ENCODE results near the gene CFAP58.

The CFAP58 gene

DNA sequence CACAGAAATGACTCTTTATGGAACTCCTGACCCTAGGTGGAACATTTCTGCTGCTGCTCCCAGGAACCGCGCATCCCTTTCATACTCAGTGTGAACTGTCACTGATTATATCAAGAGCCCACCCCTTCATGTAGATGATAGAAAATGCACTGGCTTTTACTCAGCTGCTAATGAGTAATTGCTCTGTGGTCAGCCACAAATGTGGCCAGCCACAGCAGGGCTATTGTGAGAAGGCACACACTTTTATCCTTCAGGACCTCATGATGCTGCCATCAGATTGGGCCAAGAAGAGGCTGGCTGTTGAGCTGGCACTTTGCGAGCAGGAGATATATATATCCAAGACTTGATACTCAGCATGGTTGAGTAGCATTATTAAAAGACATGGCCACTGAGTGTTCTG, 124.7 kb downstream of the CFAP58 start:
- no peak for DNase-seq

DNA sequence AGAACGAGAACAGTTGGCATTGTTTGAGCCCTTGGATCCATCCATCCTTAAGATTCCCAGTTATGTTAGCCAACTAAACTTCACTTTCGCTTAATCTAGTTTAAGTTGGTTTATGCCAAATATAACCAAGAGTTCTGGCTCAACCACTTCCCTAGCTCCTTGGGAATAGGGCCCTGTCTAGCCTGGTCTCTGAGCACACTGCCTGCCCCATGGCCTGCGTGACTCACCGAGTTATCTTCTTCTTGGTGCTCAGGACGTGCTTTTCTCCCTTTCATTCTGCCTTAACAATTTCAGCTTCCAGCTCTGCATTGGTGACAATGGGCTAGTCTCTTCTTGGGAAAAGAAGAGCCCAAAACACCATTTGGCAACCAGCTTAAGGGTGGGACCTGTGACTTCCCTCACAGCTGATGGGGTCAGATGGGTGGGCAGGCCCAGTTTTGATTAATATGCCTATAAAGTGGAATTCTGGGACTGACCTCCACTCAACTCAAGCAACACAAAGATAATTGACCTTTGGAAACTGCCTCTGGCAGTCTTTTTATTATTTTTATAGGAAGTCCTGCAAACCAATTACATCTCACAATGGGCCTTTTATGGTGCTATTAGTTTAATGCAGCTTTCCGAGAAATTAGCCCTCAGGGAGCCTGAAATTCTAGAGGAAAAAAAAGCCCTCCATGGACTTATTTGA, 126.4 kb downstream of the CFAP58 start:
- DNase-seq = no peak

DNA sequence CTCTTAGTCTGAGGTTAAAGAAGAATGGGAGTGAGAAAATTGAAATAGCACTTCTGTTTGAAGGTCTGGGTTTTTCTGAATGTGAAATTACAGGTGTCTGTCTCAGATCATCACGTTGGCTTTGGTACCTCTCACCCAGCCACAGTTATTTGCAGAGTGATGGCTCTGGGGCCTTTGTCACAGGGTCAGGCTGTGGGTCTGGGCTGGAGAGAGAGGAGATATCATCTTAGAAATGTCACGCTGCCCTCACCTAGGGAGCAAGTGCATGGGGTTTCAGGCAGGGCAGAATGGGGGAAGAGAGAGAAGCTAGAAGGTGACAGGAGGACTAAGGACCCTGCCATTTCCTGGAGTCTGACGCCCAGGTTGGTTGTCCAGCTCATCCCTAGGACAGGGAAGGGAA, 127.2 kb downstream of the CFAP58 start:
- no peak for DNase-seq

DNA sequence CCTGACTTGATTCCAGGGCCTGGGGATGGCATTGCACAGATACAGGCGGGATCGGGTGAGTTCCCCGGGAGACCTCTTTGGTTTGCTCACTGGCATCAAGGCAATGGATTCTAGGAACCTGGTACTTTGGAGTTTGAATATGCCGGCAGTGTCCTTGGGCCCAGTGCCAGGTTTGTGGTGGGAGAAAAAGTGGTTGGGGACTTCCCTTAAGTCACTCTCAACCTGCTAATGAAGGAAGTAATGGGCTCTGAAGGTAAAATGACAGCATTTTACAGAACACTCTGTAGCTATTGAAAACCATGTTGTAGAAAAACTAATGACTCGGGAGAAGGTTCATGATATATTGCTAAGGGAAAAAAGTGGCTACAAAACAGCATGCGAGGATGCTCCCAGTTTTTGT, 129.9 kb downstream of the CFAP58 start:
- DNase-seq = no peak

GRCh38 chr10:104485632-104486031, 132.0 kb downstream of the CFAP58 start:
- DNase-seq = no peak

GRCh38 chr10:104486803-104487202, 133.2 kb downstream of the CFAP58 start:
- DNase-seq = no peak

GRCh38 chr10:104487794-104488438, 134.3 kb downstream of the CFAP58 start:
- DNase-seq = peak in 28 of 56 donors; percentile 3 to 54 (median 16)

DNA sequence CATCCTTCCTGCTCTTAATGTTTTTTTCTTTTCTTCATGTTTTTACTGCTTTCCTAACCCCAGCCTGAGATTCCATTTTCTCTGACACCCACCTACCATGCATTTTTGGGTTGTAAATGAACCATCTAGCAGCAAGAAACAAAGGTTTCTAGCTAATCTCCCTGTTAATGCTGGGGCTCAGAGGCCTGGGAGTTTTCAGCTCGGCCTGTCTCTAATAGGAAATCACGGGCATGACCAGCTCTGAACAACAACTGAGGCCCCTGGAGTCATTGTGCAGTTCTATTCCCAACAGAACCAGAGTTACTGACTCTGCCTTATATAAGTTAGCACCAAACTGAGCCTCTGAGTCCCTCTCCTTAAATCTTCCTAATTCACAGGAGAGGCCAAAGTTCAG, 134.8 kb downstream of the CFAP58 start:
- no peak for DNase-seq

DNA sequence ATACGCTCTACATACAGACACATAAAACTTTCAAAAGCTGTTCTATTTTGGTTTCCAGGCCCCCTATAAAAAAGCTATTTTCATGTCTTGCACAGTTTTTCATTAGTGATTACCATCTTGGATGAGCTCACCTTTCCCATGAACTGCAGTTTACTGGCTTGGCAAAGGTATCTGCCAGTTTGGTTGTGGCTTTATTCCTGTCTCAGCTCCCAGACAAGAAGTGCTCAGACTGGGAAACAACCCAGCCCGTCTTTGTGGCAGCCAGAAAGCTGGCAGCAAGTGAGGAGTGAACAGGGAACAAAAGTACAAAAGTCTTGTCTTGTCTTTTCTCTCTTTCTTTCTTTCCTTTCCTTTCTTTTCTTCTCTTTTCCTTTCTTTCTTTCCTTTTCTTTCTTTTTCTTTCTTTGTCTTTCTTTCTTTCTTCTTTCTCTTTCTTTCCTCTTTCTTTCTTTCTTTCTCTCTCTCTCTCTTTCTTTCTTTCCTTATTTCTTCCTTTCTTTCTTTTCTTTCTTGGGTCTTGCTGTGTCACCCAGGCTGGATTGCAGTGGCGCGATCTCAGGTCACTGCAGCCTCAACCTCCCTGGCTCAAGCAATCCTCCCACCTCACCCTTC, 138.8 kb downstream of the CFAP58 start:
- DNase-seq = peak in 18 of 56 donors; percentile 2 to 62 (median 18)

DNA sequence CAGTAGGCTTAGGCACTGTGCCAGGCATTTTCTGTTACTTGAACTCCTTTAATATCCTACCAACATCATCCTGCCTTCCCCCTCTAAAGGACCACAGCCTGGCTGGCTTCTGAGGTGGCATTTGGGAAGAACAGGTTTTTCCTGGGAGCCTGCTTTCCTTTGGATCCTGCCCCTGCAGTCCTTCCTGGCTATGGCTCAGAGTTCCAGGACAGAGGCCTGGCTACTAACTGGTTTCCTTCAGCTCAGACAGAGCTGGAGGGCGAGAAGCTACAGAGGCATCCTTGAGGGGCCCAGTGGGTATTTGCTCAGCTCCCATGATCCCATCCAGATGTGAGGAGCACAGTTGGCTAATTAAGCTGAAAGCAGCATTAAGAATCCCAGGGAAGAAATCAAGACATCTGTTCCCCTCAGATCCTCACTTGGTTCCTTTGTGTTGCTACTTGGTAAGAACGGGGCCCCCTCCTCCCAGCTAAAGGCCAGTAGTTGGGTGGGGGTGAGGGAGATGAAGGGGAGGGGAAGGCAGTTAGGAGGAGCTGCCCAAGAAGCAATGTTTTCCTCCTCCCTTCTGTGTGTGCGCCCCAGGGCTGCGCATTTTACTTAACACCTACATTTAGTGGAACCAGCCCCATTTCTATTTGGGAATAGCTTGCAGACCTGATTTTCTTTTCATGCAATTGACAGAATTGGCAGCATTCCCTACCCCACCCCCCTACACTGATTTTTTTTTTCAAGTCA, 144.9 kb downstream of the CFAP58 start:
- no peak for DNase-seq

DNA sequence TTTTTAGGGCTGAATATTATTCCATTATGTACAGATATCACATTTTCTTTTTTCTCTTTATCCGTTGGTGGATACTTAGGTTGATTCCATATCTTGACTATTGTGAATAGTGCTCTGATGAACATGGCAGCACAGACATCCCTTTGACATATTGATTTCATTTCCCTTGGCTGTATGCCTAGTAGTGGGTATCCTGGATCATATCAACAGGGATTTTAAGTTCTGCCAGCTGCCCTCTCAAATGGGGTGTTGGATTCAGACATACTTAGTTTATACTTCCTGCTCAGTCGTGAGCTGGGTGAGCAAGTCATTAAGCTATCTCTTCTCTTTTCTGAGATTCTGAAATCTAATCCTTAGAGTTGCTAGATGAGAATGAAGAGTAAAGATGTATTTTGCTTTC, 147.8 kb downstream of the CFAP58 start:
- DNase-seq = no peak

DNA sequence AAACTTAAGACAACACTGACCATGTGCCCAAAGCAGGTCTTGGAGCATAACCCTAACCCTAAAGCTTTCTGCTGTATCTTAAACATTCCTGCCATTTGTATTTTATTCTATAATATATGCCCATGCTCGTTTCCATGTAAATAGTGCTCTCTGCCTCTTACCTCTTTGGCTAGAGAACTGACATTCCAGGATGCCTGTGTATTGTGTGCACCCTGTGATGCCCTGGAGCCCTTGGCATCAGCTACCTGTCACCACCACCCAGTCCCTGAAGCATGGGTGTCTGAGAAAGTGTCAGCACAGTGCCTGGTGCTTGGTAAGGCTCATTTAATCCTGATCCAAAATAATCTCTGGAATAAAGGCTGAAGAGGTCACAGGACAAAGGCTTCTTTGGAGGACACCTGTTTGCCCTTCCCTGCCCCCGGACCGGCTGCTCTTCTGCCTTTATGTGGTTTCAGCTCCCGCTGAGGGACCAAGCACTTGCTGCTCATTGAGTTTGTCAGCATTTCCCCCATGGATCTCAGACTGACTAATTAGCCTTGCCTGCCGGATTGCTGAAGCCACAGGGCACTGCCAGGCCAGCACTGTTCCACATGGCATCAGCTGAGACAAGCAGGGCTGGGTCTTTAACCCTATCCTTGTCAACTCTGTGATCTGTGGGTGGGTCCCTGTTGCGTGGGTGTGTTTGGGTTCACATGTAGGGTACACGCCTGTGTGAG, 148.4 kb downstream of the CFAP58 start:
- no peak for DNase-seq

- DNase-seq = no peak
Observed at GRCh38 chr10:104502907-104503306, 149.3 kb downstream of the CFAP58 start.
